ENCODE measurements around the gene SMYD3.

SMYD3 gene

DNA sequence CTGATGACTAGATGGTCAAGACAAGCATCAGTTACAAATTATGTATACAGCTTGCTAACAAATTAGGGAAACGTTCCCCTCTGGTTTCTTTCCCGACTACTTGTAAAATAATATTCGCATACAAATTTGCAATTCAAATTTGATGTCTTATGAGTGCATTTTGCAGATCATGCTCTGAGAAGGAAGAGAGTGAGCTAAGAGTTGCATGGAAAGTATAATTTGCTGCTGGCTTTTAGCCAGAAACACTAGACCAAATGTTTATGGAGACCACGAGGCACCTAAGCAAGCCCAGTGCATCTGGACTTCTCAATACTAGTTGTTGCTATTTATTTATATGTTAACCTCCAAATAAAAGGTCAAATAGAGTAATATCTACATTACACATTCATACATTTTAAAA, 216.0 kb downstream of the SMYD3 start:
- H3K9me3 ChIP-seq (ENCODE audit: control extremely low read depth in 1 of 5, control insufficient read depth in 4 of 5, insufficient read depth in 2 of 5, low read depth in 1 of 5, low read length in 4 of 5) = no peaks in the 10 kb centered on the region
- H3K27me3 ChIP-seq (replicated peaks in 2 of 5; ENCODE audit: control insufficient read depth in 4 of 5, insufficient read depth in 5 of 5, low read length in 4 of 5) = no peaks in the 10 kb centered on the region
- H3K4me1 ChIP-seq (ENCODE audit: control extremely low read depth in 1 of 4, control insufficient read depth in 4 of 4, insufficient read depth in 4 of 4, low read length in 3 of 4) = peaks cover 0 to 6% (median 2%) of the 10 kb centered on the region in 4 experiments
- H3K4me3 ChIP-seq (ENCODE audit: control insufficient read depth in 1 of 7, extremely low read depth in 1 of 7, insufficient read depth in 4 of 7, low read depth in 2 of 7, low read length in 6 of 7) = no peak overlapping the region
- CTCF ChIA-PET = interaction anchor here (1.0 to 2.0 kb wide), 2 partner anchors 10 to 12 kb away, joined by 3 to 9 read pairs; no protein-coding TSS in a partner anchor
- H3K36me3 ChIP-seq (ENCODE audit: control insufficient read depth in 4 of 4, insufficient read depth in 4 of 4, low read length in 3 of 4) = no peaks in the 10 kb centered on the region
- no peak overlapping the region for H3K27ac ChIP-seq (ENCODE audit: insufficient read depth in 1 of 2, low read depth in 1 of 2, low read length in 2 of 2, poor library complexity in 1 of 2, severe bottlenecking in 2 of 2)
- POLR2A ChIA-PET = no interaction called here
- 100% methylated on average over 1 of the region's 4 CpGs for WGBS (ENCODE audit: insufficient coverage)
- no peak for DNase-seq

GRCh38 chr1:246283771-246284410, 223.2 kb downstream of the SMYD3 start:
- no peak overlapping the region for H3K27ac ChIP-seq (ENCODE audit: insufficient read depth in 1 of 2, low read depth in 1 of 2, low read length in 2 of 2, poor library complexity in 1 of 2, severe bottlenecking in 2 of 2)
- no peak overlapping the region for H3K4me3 ChIP-seq (ENCODE audit: control insufficient read depth in 1 of 7, extremely low read depth in 1 of 7, insufficient read depth in 4 of 7, low read depth in 2 of 7, low read length in 6 of 7)
- CTCF ChIA-PET = interaction anchor here (0.9 to 1.2 kb wide), 4 partner anchors 24 to 168 kb away, joined by 3 to 4 read pairs (median 3); no protein-coding TSS in a partner anchor
- peak in 2 of 3 donors; percentile 57 to 68 for DNase-seq
- peaks cover 0 to 15% (median 7%) of the 10 kb centered on the region in 4 experiments for H3K4me1 ChIP-seq (ENCODE audit: control extremely low read depth in 1 of 4, control insufficient read depth in 4 of 4, insufficient read depth in 4 of 4, low read length in 3 of 4)
- H3K27me3 ChIP-seq (replicated peaks in 2 of 5; ENCODE audit: control insufficient read depth in 4 of 5, insufficient read depth in 5 of 5, low read length in 4 of 5) = no peaks in the 10 kb centered on the region
- no peaks in the 10 kb centered on the region for H3K36me3 ChIP-seq (ENCODE audit: control insufficient read depth in 4 of 4, insufficient read depth in 4 of 4, low read length in 3 of 4)
- H3K9me3 ChIP-seq (ENCODE audit: control extremely low read depth in 1 of 5, control insufficient read depth in 4 of 5, insufficient read depth in 2 of 5, low read depth in 1 of 5, low read length in 4 of 5) = no peaks in the 10 kb centered on the region
- 37% methylated on average over 7 of the region's 7 CpGs for WGBS (ENCODE audit: insufficient coverage)
- POLR2A ChIA-PET = no interaction called here

DNA sequence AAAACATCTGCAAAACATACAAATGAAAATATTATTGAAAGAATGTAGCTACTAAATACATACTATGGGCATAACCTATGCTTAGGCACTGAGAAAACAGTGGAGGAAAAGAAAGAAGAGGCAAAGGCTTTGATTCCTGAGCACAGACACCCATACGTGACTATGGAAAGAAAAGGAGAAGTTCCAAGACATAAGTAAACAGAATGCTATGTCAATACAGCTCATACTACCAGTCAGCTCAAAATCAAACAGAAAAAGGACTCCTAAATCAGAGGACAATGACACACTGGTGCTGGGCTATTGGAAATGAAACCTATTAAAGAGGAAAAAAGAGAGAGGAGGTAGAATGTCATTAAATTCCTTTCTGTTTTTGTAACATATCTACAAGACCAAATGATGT, 225.4 kb downstream of the SMYD3 start:
- Histone ChIP-seq H3K27ac (ENCODE audit: insufficient read depth in 1 of 2, low read depth in 1 of 2, low read length in 2 of 2, poor library complexity in 1 of 2, severe bottlenecking in 2 of 2) (no peak overlapping the region), H3K4me1 (ENCODE audit: control extremely low read depth in 1 of 4, control insufficient read depth in 4 of 4, insufficient read depth in 4 of 4, low read length in 3 of 4) (peaks cover 0 to 15% (median 7%) of the 10 kb centered on the region in 4 experiments), H3K27me3 (replicated peaks in 2 of 5; ENCODE audit: control insufficient read depth in 4 of 5, insufficient read depth in 5 of 5, low read length in 4 of 5) (no peaks in the 10 kb centered on the region), H3K4me3 (ENCODE audit: control insufficient read depth in 1 of 7, extremely low read depth in 1 of 7, insufficient read depth in 4 of 7, low read depth in 2 of 7, low read length in 6 of 7) (no peak overlapping the region), H3K36me3 (ENCODE audit: control insufficient read depth in 4 of 4, insufficient read depth in 4 of 4, low read length in 3 of 4) (no peaks in the 10 kb centered on the region), H3K9me3 (ENCODE audit: control extremely low read depth in 1 of 5, control insufficient read depth in 4 of 5, insufficient read depth in 2 of 5, low read depth in 1 of 5, low read length in 4 of 5) (no peaks in the 10 kb centered on the region)
- CTCF ChIA-PET = interaction anchor here (1.2 to 2.6 kb wide), 4 partner anchors 9 to 270 kb away, joined by 3 to 16 read pairs (median 6); no protein-coding TSS in a partner anchor
- DNase-seq = peak in 1 of 3 donors; percentile 16
- no CpG with 5 or more reads among the region's 1 CpG for WGBS (ENCODE audit: insufficient coverage)
- POLR2A ChIA-PET = interaction anchor here (0.6 kb wide), 1 partner anchor 1101 kb away, joined by 4 read pairs; no protein-coding TSS in a partner anchor

DNA sequence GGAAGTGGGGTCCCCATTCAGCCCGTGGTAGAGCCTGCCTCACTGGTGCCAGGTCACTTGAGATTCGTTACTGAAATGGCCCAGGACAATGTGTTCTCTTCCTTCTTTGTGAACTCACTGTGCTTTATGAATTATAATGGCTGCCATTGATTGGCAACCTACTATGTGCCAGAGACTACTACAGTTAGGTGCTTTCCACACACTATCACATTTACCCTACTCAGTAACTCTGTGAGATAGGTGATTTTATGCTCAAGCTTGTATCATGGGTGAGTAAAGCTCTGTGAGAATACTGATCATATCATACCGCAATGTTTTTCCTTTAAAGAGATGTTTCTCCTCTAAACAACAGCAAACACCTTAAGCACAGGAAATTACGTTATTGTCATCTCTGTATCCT, 225.9 kb downstream of the SMYD3 start:
- H3K4me1 ChIP-seq (ENCODE audit: control extremely low read depth in 1 of 4, control insufficient read depth in 4 of 4, insufficient read depth in 4 of 4, low read length in 3 of 4) = peaks cover 0 to 15% (median 7%) of the 10 kb centered on the region in 4 experiments
- no peaks in the 10 kb centered on the region for H3K27me3 ChIP-seq (replicated peaks in 2 of 5; ENCODE audit: control insufficient read depth in 4 of 5, insufficient read depth in 5 of 5, low read length in 4 of 5)
- no peak overlapping the region for H3K4me3 ChIP-seq (ENCODE audit: control insufficient read depth in 1 of 7, extremely low read depth in 1 of 7, insufficient read depth in 4 of 7, low read depth in 2 of 7, low read length in 6 of 7)
- WGBS (ENCODE audit: insufficient coverage) = 96% methylated on average over 2 of the region's 4 CpGs
- CTCF ChIA-PET = interaction anchor here (1.2 to 2.6 kb wide), 5 partner anchors 10 to 270 kb away, joined by 3 to 16 read pairs (median 8); no protein-coding TSS in a partner anchor
- H3K36me3 ChIP-seq (ENCODE audit: control insufficient read depth in 4 of 4, insufficient read depth in 4 of 4, low read length in 3 of 4) = no peaks in the 10 kb centered on the region
- no peak overlapping the region for H3K27ac ChIP-seq (ENCODE audit: insufficient read depth in 1 of 2, low read depth in 1 of 2, low read length in 2 of 2, poor library complexity in 1 of 2, severe bottlenecking in 2 of 2)
- POLR2A ChIA-PET = interaction anchor here (0.6 kb wide), 1 partner anchor 1101 kb away, joined by 4 read pairs; no protein-coding TSS in a partner anchor
- no peak for DNase-seq
- no peaks in the 10 kb centered on the region for H3K9me3 ChIP-seq (ENCODE audit: control extremely low read depth in 1 of 5, control insufficient read depth in 4 of 5, insufficient read depth in 2 of 5, low read depth in 1 of 5, low read length in 4 of 5)

DNA sequence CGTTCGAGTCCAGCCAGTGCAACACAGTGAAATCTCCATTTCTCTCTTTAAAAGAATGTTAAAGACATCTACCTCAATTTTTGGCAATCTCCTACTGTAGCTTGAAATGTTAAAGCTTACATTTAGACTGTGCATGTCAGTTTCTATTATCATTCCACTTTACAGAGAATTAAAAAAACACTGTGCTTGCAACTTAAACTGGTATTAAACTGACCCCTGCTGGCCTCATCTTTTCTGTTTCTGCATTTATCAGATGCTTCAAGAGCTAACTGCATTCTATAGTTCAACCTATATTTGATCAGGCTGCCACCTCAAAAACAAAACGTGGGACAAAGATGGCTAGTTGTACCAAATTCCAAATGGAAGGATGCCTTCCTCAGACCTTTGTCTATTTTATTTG, 226.5 kb downstream of the SMYD3 start:
- no peaks in the 10 kb centered on the region for H3K27me3 ChIP-seq (replicated peaks in 2 of 5; ENCODE audit: control insufficient read depth in 4 of 5, insufficient read depth in 5 of 5, low read length in 4 of 5)
- ChIA-PET POLR2A (no interaction called here), CTCF (interaction anchor here (0.7 to 2.6 kb wide), 12 partner anchors 8 to 1128 kb away, joined by 3 to 16 read pairs (median 4); no protein-coding TSS in a partner anchor)
- no peaks in the 10 kb centered on the region for H3K36me3 ChIP-seq (ENCODE audit: control insufficient read depth in 4 of 4, insufficient read depth in 4 of 4, low read length in 3 of 4)
- peaks cover 0 to 15% (median 7%) of the 10 kb centered on the region in 4 experiments for H3K4me1 ChIP-seq (ENCODE audit: control extremely low read depth in 1 of 4, control insufficient read depth in 4 of 4, insufficient read depth in 4 of 4, low read length in 3 of 4)
- H3K4me3 ChIP-seq (ENCODE audit: control insufficient read depth in 1 of 7, extremely low read depth in 1 of 7, insufficient read depth in 4 of 7, low read depth in 2 of 7, low read length in 6 of 7) = no peak overlapping the region
- no peaks in the 10 kb centered on the region for H3K9me3 ChIP-seq (ENCODE audit: control extremely low read depth in 1 of 5, control insufficient read depth in 4 of 5, insufficient read depth in 2 of 5, low read depth in 1 of 5, low read length in 4 of 5)
- WGBS (ENCODE audit: insufficient coverage) = 100% methylated on average over 2 of the region's 3 CpGs
- H3K27ac ChIP-seq (ENCODE audit: insufficient read depth in 1 of 2, low read depth in 1 of 2, low read length in 2 of 2, poor library complexity in 1 of 2, severe bottlenecking in 2 of 2) = no peak overlapping the region
- peak; percentile 50 to 71 (median 63) for DNase-seq

GRCh38 chr1:246279402-246279801, 227.7 kb downstream of the SMYD3 start:
- ChIA-PET CTCF (interaction anchor here (0.7 to 2.6 kb wide), 11 partner anchors 9 to 1126 kb away, joined by 3 to 16 read pairs (median 4); no protein-coding TSS in a partner anchor), POLR2A (no interaction called here)
- 60% methylated on average over 1 of the region's 5 CpGs for WGBS (ENCODE audit: insufficient coverage)

GRCh38 chr1:246278371-246278770, 228.7 kb downstream of the SMYD3 start:
- POLR2A ChIA-PET = no interaction called here
- Histone ChIP-seq H3K4me1 (ENCODE audit: control extremely low read depth in 1 of 4, control insufficient read depth in 4 of 4, insufficient read depth in 4 of 4, low read length in 3 of 4) (peaks cover 0 to 7% (median 5%) of the 10 kb centered on the region in 4 experiments), H3K36me3 (ENCODE audit: control insufficient read depth in 4 of 4, insufficient read depth in 4 of 4, low read length in 3 of 4) (no peaks in the 10 kb centered on the region), H3K9me3 (ENCODE audit: control extremely low read depth in 1 of 5, control insufficient read depth in 4 of 5, insufficient read depth in 2 of 5, low read depth in 1 of 5, low read length in 4 of 5) (no peaks in the 10 kb centered on the region), H3K4me3 (ENCODE audit: control insufficient read depth in 1 of 7, extremely low read depth in 1 of 7, insufficient read depth in 4 of 7, low read depth in 2 of 7, low read length in 6 of 7) (no peak overlapping the region), H3K27me3 (replicated peaks in 2 of 5; ENCODE audit: control insufficient read depth in 4 of 5, insufficient read depth in 5 of 5, low read length in 4 of 5) (no peaks in the 10 kb centered on the region), H3K27ac (ENCODE audit: insufficient read depth in 1 of 2, low read depth in 1 of 2, low read length in 2 of 2, poor library complexity in 1 of 2, severe bottlenecking in 2 of 2) (no peak overlapping the region)
- CTCF ChIA-PET = interaction anchor here (0.5 to 2.6 kb wide), 7 partner anchors 10 to 453 kb away, joined by 3 to 9 read pairs (median 3); no protein-coding TSS in a partner anchor
- no peak for DNase-seq
- 100% methylated on average over 4 of the region's 6 CpGs for WGBS (ENCODE audit: insufficient coverage)

More at GRCh38 chr1:246279402-246279801, 227.7 kb downstream of the SMYD3 start:
- Histone ChIP-seq H3K27ac (ENCODE audit: insufficient read depth in 1 of 2, low read depth in 1 of 2, low read length in 2 of 2, poor library complexity in 1 of 2, severe bottlenecking in 2 of 2) (no peak overlapping the region), H3K27me3 (replicated peaks in 2 of 5; ENCODE audit: control insufficient read depth in 4 of 5, insufficient read depth in 5 of 5, low read length in 4 of 5) (no peaks in the 10 kb centered on the region), H3K36me3 (ENCODE audit: control insufficient read depth in 4 of 4, insufficient read depth in 4 of 4, low read length in 3 of 4) (no peaks in the 10 kb centered on the region), H3K4me3 (ENCODE audit: control insufficient read depth in 1 of 7, extremely low read depth in 1 of 7, insufficient read depth in 4 of 7, low read depth in 2 of 7, low read length in 6 of 7) (no peak overlapping the region), H3K4me1 (ENCODE audit: control extremely low read depth in 1 of 4, control insufficient read depth in 4 of 4, insufficient read depth in 4 of 4, low read length in 3 of 4) (peaks cover 0 to 15% (median 7%) of the 10 kb centered on the region in 4 experiments), H3K9me3 (ENCODE audit: control extremely low read depth in 1 of 5, control insufficient read depth in 4 of 5, insufficient read depth in 2 of 5, low read depth in 1 of 5, low read length in 4 of 5) (no peaks in the 10 kb centered on the region)
- DNase-seq = peak in 1 of 3 donors; percentile 17

Measured in common myeloid progenitor, CD34-positive (primary cell).